HepG2 (cell line): ENCODE results near the gene TOX2.

Source experiments
- HMG20B ChIP-seq: conservative IDR thresholded peaks from 2 replicates; pipeline ENCODE4 v1.6.1; 2016; ENCODE audit warnings: missing genetic modification reagents, missing compliant biosample characterization
- JUNB ChIP-seq: sonication (generic); formaldehyde crosslinking; IDR thresholded peaks from 2 replicates; pipeline ENCODE4 v1.8.0; 2022; ENCODE audit warnings: missing genetic modification reagents, mild to moderate bottlenecking, borderline replicate concordance
- POLR2AphosphoS5 ChIP-seq: IDR thresholded peaks from 2 replicates; pipeline ENCODE4 v1.6.1; 2012; ENCODE audit warnings: low read depth, low read length
- REPIN1 ChIP-seq: sonication (generic); formaldehyde crosslinking; IDR thresholded peaks from 2 replicates; pipeline ENCODE4 v1.8.0; 2022; ENCODE audit warnings: missing genetic modification reagents, low read depth, mild to moderate bottlenecking, borderline replicate concordance
- SIN3A ChIP-seq: IDR thresholded peaks from 2 replicates; pipeline ENCODE4 v1.6.1; 2011; ENCODE audit warnings: low read depth, mild to moderate bottlenecking, control low read depth, low read length, borderline replicate concordance
- ZNF496 ChIP-seq: sonication (generic); formaldehyde crosslinking; IDR thresholded peaks from 2 replicates; pipeline ENCODE4 v1.8.1; 2023; ENCODE audit warnings: mild to moderate bottlenecking, moderate library complexity, missing genetic modification reagents; ENCODE audit not compliant: insufficient replicate concordance
- ZNF720 ChIP-seq: sonication (generic); formaldehyde crosslinking; IDR thresholded peaks from 2 replicates; pipeline ENCODE4 v1.4.0; 2020; ENCODE audit warnings: missing genetic modification reagents
- TF ChIP-seq, protein P1 (sequence below): sonication (generic); formaldehyde crosslinking; IDR thresholded peaks from 2 replicates; pipeline ENCODE4 v1.4.0; 2020; ENCODE audit warnings: low read depth, mild to moderate bottlenecking, missing genetic modification reagents
- TF ChIP-seq, protein P2 (sequence below): sonication (generic); formaldehyde crosslinking; IDR thresholded peaks from 2 replicates; pipeline ENCODE4 v1.8.0; 2022; ENCODE audit warnings: mild to moderate bottlenecking, missing genetic modification reagents, borderline replicate concordance
- TF ChIP-seq, protein P3 (sequence below): IDR thresholded peaks from 2 replicates; pipeline ENCODE4 v1.6.1; 2016; ENCODE audit warnings: low read depth, control low read depth
- TF ChIP-seq, protein P4 (sequence below): sonication (generic); formaldehyde crosslinking; IDR thresholded peaks from 2 replicates; pipeline ENCODE4 v1.5.1; 2020; ENCODE audit warnings: missing genetic modification reagents, mild to moderate bottlenecking, borderline replicate concordance
- TF ChIP-seq, protein P5 (sequence below): sonication (generic); formaldehyde crosslinking; IDR thresholded peaks from 2 replicates; pipeline ENCODE4 v1.5.0; 2020; ENCODE audit warnings: mild to moderate bottlenecking, missing genetic modification reagents, moderate library complexity

DNA sequence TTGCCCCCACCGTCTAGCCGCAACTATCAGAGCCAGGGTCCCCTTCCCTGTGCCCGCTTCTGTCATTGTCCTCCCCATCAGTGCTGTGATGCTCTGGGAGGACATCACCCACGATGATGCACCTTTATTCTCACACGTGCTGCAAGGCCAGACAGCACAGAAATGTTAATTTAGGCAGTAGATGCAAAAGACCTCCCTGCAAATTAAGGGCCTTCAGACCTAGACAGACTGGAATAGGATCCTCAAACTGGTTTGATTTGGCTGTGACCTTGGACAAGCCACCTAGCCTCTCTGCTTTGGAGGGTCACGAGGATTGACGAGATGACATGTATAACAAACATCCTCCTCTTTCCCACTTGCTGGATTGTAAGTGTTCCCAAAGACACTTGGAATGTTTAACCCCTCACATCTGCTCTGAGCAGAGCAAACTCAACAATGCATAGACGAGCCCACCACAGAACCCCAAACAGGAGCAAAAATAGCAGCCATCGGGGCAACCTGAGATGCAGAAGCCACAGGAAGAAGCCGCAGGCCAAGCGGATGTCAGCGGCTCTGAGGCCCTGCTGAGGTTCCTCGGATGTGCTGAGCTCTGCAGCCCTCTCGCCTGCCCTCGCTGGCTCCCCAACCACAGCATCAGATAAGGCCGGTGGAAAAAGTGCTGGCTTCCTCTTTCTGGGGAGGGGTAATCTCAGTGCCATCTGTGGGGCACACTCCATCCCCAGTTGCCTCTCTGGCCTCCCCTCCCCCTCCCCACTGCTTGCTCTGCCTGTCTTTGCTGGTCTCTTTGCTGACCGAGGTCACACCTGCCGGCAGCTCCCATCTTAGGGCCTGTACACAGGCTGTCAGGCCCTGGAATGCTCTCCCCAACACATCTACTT lies 35.3 kb downstream of the TOX2 start:
- TF ChIP-seq, protein P1, sequence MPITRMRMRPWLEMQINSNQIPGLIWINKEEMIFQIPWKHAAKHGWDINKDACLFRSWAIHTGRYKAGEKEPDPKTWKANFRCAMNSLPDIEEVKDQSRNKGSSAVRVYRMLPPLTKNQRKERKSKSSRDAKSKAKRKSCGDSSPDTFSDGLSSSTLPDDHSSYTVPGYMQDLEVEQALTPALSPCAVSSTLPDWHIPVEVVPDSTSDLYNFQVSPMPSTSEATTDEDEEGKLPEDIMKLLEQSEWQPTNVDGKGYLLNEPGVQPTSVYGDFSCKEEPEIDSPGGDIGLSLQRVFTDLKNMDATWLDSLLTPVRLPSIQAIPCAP, result no peak
- no peak for TF ChIP-seq JUNB (CRISPR knock-in tag)
- TF ChIP-seq, protein P2, sequence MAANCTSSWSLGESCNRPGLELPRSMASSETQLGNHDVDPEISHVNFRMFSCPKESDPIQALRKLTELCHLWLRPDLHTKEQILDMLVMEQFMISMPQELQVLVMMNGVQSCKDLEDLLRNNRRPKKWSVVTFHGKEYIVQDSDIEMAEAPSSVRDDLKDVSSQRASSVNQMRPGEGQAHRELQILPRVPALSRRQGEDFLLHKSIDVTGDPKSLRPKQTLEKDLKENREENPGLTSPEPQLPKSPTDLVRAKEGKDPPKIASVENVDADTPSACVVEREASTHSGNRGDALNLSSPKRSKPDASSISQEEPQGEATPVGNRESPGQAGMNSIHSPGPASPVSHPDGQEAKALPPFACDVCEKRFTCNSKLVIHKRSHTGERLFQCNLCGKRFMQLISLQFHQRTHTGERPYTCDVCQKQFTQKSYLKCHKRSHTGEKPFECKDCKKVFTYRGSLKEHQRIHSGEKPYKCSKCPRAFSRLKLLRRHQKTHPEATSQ (CRISPR knock-in tag), result no peak
- TF ChIP-seq ZNF720, result no peak
- TF ChIP-seq HMG20B (CRISPR knock-in tag), result no peak
- TF ChIP-seq ZNF496 (CRISPR knock-in tag), result no peak
- TF ChIP-seq, protein P3, sequence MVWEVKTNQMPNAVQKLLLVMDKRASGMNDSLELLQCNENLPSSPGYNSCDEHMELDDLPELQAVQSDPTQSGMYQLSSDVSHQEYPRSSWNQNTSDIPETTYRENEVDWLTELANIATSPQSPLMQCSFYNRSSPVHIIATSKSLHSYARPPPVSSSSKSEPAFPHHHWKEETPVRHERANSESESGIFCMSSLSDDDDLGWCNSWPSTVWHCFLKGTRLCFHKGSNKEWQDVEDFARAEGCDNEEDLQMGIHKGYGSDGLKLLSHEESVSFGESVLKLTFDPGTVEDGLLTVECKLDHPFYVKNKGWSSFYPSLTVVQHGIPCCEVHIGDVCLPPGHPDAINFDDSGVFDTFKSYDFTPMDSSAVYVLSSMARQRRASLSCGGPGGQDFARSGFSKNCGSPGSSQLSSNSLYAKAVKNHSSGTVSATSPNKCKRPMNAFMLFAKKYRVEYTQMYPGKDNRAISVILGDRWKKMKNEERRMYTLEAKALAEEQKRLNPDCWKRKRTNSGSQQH (CRISPR knock-in tag), result no peak
- TF ChIP-seq, protein P4, sequence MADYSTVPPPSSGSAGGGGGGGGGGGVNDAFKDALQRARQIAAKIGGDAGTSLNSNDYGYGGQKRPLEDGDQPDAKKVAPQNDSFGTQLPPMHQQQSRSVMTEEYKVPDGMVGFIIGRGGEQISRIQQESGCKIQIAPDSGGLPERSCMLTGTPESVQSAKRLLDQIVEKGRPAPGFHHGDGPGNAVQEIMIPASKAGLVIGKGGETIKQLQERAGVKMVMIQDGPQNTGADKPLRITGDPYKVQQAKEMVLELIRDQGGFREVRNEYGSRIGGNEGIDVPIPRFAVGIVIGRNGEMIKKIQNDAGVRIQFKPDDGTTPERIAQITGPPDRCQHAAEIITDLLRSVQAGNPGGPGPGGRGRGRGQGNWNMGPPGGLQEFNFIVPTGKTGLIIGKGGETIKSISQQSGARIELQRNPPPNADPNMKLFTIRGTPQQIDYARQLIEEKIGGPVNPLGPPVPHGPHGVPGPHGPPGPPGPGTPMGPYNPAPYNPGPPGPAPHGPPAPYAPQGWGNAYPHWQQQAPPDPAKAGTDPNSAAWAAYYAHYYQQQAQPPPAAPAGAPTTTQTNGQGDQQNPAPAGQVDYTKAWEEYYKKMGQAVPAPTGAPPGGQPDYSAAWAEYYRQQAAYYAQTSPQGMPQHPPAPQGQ (CRISPR knock-in tag), result no peak
- TF ChIP-seq, protein P5, sequence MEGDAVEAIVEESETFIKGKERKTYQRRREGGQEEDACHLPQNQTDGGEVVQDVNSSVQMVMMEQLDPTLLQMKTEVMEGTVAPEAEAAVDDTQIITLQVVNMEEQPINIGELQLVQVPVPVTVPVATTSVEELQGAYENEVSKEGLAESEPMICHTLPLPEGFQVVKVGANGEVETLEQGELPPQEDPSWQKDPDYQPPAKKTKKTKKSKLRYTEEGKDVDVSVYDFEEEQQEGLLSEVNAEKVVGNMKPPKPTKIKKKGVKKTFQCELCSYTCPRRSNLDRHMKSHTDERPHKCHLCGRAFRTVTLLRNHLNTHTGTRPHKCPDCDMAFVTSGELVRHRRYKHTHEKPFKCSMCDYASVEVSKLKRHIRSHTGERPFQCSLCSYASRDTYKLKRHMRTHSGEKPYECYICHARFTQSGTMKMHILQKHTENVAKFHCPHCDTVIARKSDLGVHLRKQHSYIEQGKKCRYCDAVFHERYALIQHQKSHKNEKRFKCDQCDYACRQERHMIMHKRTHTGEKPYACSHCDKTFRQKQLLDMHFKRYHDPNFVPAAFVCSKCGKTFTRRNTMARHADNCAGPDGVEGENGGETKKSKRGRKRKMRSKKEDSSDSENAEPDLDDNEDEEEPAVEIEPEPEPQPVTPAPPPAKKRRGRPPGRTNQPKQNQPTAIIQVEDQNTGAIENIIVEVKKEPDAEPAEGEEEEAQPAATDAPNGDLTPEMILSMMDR (CRISPR knock-in tag), result no peak
- no peak for TF ChIP-seq REPIN1 (CRISPR knock-in tag)
- TF ChIP-seq POLR2AphosphoS5, result no peak
- no peak for TF ChIP-seq SIN3A
